ENCODE measurements around the gene DISP3.

Gene DISP3

DNA sequence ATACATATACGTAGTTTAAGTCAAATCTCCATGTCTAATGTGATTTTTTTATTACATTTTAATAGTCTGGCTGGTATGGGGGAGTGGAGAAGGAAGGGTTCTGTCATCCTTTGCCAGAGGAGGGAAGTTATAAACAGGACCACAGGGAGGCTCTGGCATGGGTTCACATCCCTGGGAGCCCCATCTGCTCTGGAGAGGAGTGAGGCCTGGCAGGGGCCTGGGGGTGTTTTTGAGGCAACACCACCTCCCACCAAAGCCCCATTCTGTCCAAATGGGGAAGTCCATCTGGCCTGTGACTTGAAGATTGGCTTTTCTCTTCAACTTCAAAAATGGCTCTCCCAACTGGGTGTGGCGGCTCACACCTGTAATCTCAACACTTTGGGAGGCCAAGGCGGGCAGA is 15.8 kb downstream of the DISP3 start:
- DNase-seq (ENCODE audit: low spot score): no peak
- TF ChIP-seq, protein P1, sequence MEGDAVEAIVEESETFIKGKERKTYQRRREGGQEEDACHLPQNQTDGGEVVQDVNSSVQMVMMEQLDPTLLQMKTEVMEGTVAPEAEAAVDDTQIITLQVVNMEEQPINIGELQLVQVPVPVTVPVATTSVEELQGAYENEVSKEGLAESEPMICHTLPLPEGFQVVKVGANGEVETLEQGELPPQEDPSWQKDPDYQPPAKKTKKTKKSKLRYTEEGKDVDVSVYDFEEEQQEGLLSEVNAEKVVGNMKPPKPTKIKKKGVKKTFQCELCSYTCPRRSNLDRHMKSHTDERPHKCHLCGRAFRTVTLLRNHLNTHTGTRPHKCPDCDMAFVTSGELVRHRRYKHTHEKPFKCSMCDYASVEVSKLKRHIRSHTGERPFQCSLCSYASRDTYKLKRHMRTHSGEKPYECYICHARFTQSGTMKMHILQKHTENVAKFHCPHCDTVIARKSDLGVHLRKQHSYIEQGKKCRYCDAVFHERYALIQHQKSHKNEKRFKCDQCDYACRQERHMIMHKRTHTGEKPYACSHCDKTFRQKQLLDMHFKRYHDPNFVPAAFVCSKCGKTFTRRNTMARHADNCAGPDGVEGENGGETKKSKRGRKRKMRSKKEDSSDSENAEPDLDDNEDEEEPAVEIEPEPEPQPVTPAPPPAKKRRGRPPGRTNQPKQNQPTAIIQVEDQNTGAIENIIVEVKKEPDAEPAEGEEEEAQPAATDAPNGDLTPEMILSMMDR (IDR thresholded peaks at IDR 0.05; ENCODE audit: extremely low read depth, missing control alignments): no peak

DNA sequence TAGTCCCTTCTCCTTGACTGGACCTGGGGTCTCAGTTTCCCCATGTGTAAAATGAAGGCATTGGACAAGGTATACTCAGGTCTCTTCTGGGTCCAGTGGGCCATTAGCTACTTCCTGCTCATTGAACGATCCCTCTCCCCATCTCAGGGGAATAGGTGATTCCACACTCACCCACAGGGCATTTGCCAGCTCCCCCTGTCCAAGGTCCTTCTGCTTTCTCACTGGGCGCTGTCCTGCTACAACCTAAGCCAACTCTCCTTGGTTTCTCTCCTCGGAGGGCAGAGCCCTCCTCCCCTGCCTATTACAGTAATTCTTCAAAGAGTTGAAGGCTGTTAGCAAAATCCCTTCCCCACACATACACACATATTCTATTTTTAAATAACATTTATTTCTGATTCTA is 16.6 kb downstream of the DISP3 start:
- TF ChIP-seq, protein P1 (IDR thresholded peaks at IDR 0.05; ENCODE audit: extremely low read depth, missing control alignments): no peak
- no peak for DNase-seq (ENCODE audit: low spot score)

DNA sequence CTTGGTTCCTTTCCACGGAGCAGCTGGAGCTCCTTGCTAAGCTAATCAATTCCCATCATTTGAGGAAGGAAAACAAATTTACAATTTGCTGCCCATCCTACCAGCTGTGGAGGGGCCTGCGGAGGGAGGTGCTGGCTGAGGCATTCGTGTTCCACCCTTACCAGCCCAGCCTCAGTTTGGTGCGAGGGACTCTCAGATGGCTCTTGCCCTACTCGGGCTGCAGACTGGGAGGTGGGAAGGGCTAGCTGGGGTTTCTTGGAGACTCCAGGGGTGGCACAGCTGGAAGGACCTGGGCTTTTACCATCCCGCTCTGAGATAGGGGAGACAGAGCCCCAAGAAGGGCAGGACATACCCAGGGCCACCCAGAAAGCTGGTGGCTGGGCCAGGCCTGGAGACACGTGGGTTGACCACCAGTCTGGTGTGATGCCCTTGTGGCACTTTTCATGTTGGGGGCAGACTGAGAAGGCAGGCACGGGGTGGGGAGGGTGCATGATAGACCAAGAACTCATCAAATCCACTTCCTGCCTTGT is 17.7 kb downstream of the DISP3 start:
- DNase-seq (ENCODE audit: low spot score): no peak
- TF ChIP-seq, protein P1 (IDR thresholded peaks at IDR 0.05; ENCODE audit: extremely low read depth, missing control alignments): no peak

DNA sequence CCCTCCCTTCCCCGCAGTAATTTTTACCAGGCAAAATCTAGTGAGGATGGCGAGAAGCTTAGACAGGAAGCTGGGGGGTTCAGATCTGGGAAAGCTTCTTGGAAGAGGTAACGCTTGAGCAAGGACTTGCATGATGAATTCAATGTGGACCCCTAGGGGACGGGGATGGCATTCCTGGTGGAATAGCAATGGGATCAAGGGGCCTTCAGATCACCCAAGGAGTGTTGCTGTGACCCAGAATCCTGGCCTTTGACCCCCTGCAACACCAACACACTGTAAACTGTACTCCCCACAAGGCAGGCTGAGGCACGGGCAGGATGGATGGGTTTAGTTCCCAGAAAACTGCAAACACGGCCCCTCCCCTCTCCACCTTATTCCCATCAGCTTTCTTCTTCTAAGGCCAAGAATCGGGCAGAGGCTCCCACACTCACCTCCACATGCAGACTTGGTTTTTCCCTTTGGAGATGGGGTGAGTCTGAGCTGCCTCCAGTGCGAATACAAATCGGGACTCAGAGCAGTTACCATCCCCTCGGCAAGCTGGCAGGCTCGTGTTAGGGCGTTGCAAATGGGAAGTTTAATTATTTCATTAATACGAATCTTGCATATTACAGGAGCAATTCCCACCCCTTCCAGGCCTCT is 20.1 kb downstream of the DISP3 start:
- no peak for DNase-seq (ENCODE audit: low spot score)
- TF ChIP-seq, protein P1 (IDR thresholded peaks at IDR 0.05; ENCODE audit: extremely low read depth, missing control alignments): no peak

DNA sequence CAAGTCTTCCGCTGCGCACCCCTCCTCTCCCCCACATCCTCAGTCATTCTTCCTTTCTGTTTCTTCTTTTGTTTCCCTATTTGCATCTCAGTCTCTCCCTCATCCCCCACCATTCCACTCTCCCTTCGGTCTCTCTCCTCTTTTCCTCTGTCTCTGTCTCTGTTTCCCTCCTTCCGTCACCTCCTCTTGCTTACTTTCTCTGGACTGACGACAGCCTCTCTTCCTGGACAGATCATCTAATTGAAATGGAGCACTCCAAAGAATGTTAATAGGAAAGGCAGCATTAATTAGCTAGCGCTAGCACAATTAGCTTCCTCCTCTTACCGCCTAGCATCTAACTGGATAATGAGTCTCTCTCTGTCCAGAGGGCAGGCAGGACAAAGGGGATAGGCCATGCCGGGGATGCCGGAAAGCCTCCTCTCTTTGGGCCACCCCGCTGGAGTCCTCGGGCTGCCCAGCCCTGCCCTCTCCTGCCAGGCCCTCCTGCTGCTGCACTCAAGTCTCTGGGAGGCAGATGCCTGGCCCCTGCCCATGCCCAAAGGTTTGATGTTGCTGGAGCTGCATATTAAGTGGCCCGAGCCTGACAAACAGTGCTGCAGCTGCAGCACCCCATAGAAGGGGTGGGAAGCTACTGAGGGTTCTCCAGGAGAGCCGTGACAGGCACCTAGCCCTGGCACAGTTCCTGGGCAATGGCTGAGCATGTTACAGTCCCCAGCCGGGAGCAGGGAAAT is 20.8 kb downstream of the DISP3 start:
- DNase-seq (ENCODE audit: low spot score): no peak
- TF ChIP-seq, protein P1 (IDR thresholded peaks at IDR 0.05; ENCODE audit: extremely low read depth, missing control alignments): no peak

DNA sequence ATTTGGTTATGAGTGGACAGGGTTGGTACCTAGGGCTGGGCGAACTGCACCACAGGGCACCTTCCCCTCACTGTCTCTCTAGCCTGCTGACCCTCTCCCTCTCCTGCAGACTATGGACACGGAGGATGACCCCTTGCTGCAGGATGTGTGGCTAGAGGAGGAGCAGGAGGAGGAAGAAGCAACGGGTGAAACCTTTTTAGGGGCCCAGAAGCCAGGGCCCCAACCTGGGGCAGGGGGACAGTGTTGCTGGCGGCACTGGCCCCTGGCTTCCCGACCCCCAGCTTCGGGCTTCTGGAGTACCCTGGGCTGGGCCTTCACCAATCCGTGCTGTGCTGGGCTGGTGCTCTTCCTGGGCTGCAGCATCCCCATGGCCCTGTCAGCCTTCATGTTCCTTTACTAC is 21.9 kb downstream of the DISP3 start:
- TF ChIP-seq, protein P1 (IDR thresholded peaks at IDR 0.05; ENCODE audit: extremely low read depth, missing control alignments): no peak
- no peak for DNase-seq (ENCODE audit: low spot score)

DNA sequence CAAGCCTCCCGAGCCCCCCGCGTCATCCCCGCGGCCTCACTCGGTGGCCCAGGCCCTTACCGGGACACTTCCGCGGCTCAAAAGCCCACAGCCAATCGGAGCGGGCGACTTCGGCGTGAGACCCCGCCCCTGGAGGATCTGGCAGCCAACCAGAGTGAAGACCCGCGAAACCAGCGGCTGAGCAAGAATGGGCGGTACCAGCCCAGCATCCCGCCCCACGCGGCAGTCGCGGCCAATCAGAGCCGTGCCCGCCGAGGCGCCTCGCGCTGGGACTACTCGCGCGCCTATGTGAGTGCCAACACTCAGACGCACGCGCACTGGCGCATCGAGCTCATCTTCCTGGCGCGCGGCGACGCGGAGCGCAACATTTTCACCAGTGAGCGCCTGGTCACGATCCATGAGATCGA is 22.5 kb downstream of the DISP3 start:
- TF ChIP-seq, protein P1 (IDR thresholded peaks at IDR 0.05; ENCODE audit: extremely low read depth, missing control alignments): no peak
- DNase-seq (ENCODE audit: low spot score): no peak
